Gastrocnemius medialis (tissue), 4 donors: ENCODE measurements around the gene HIPK2.

ENCODE experiments used
- CTCF ChIP-seq, 5 experiments: fragments of 450-650 bp in 3 of 5; fragments of 200-600 bp in 2 of 5; sonication (generic) in 2 of 5; IDR thresholded peaks in 4 of 5; conservative IDR thresholded peaks in 1 of 5; 1 replicate in 4 of 5; 2 replicates in 1 of 5; pipeline ENCODE4 v1.5.1; 2016 to 2019; ENCODE audit warnings: antibody characterized with exemption in 5 of 5, mild to moderate bottlenecking in 3 of 5, moderate library complexity in 3 of 5
- POLR2A ChIP-seq, 2 donors: fragments of 450-650 bp; IDR thresholded peaks; one replicate each; pipeline ENCODE4 v1.6.1; 2017; ENCODE audit warnings: antibody characterized with exemption in 2 of 2, mild to moderate bottlenecking in 2 of 2, moderate library complexity in 2 of 2

- no peak for TF ChIP-seq POLR2A (IDR thresholded peaks at IDR 0.05)
- no peak for TF ChIP-seq CTCF (IDR thresholded peaks at IDR 0.05 in 4 of 5, conservative IDR thresholded peaks at IDR 0.05 in 1 of 5)
Measured at GRCh38 chr7:139643951-139644585, 133.7 kb downstream of the HIPK2 start.
